ENCODE data around the gene ZNF22. TPM values are rescaled to one million over a fixed set of nuclear protein-coding genes. Genes with fewer than 3 reads are reported as not detected.

Gene ZNF22
- total and polyA plus RNA-seq, 7 donors: 5.9 to 15.9 (median 12.8) TPM

DNA sequence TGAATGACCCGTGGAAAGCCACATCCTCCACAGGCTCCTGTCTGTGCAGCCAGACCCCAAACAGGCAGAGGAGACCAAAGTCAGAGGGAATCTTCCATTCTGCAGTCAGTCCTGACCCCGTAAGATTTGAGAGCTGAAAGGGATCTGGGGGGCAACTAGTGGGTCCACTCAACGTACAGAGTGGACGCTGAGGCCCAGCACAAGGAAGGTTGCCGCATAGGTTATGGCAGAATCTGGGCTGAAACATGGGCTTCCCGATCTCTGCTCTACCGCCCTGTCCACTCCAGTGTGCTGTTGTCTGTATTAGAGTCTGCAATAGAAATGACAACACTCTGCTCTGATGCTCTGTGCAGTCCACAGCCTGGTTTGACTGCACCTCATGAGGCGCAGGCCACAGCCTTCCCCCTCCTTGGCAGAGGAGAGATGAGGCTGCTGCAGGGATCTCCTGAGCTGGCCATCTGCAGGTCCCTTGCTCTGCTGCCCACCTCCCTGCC, 7.9 kb upstream of the ZNF22 start:
- ATAC-seq: no peak
- intact Hi-C loops (cut with DNase I): no loop called here
- Histone ChIP-seq H3K4me1 (peaks cover 36% of the 10 kb centered on the region), H3K27ac (no peak overlapping the region), H3K4me3 (no peak overlapping the region), H3K27me3 (ENCODE audit: insufficient read depth in 3 of 3, low read length in 2 of 3) (no peaks in the 10 kb centered on the region), H3K9me3 (no peaks in the 10 kb centered on the region), H3K36me3 (ENCODE audit: insufficient read depth in 1 of 2, low read depth in 1 of 2) (peaks cover 0 to 37% of the 10 kb centered on the region in 2 donors)
- TF ChIP-seq, protein P1, sequence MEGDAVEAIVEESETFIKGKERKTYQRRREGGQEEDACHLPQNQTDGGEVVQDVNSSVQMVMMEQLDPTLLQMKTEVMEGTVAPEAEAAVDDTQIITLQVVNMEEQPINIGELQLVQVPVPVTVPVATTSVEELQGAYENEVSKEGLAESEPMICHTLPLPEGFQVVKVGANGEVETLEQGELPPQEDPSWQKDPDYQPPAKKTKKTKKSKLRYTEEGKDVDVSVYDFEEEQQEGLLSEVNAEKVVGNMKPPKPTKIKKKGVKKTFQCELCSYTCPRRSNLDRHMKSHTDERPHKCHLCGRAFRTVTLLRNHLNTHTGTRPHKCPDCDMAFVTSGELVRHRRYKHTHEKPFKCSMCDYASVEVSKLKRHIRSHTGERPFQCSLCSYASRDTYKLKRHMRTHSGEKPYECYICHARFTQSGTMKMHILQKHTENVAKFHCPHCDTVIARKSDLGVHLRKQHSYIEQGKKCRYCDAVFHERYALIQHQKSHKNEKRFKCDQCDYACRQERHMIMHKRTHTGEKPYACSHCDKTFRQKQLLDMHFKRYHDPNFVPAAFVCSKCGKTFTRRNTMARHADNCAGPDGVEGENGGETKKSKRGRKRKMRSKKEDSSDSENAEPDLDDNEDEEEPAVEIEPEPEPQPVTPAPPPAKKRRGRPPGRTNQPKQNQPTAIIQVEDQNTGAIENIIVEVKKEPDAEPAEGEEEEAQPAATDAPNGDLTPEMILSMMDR (IDR thresholded peaks at IDR 0.05): no peak
- WGBS, 3 donors: 89 to 92% (median 90%) methylated on average over 8 of the region's 8 CpGs
- DNase-seq: no peak

DNA sequence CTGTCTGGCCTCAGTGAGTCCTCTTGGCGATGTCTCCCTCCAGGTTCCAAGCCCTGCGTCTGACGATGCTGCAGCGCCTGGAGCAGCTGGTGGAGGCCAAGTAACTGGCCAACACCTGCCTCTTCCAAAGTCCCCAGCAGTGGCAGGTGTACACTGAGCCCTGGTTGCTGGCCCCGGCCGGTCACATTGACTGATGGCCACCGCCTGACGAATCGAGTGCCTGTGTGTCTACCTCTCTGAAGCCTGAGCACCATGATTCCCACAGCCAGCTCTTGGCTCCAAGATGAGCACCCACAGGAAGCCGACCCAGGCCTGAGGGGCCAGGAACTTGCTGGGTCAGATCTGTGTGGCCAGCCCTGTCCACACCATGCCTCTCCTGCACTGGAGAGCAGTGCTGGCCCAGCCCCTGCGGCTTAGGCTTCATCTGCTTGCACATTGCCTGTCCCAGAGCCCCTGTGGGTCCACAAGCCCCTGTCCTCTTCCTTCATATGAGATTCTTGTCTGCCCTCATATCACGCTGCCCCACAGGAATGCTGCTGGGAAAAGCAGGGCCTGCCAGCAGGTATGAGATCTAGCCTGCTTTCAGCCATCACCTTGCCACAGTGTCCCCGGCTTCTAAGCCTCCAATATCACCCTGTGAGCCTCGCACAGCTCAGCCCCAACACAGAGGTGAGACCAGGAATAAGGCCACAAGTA, 7.3 kb upstream of the ZNF22 start:
- Histone ChIP-seq H3K4me1 (peaks cover 36% of the 10 kb centered on the region), H3K27ac (peak overlapping the region; percentile 13), H3K27me3 (ENCODE audit: insufficient read depth in 3 of 3, low read length in 2 of 3) (no peaks in the 10 kb centered on the region), H3K36me3 (ENCODE audit: insufficient read depth in 1 of 2, low read depth in 1 of 2) (peaks cover 0 to 32% of the 10 kb centered on the region in 2 donors), H3K4me3 (no peak overlapping the region), H3K9me3 (no peaks in the 10 kb centered on the region)
- DNase-seq (no peak), ATAC-seq (no peak)
- WGBS, 3 donors: 76 to 90% (median 81%) methylated on average over 14 of the region's 14 CpGs
- TF ChIP-seq, protein P1 (IDR thresholded peaks at IDR 0.05): no peak
- intact Hi-C loops (cut with DNase I): no loop called here

DNA sequence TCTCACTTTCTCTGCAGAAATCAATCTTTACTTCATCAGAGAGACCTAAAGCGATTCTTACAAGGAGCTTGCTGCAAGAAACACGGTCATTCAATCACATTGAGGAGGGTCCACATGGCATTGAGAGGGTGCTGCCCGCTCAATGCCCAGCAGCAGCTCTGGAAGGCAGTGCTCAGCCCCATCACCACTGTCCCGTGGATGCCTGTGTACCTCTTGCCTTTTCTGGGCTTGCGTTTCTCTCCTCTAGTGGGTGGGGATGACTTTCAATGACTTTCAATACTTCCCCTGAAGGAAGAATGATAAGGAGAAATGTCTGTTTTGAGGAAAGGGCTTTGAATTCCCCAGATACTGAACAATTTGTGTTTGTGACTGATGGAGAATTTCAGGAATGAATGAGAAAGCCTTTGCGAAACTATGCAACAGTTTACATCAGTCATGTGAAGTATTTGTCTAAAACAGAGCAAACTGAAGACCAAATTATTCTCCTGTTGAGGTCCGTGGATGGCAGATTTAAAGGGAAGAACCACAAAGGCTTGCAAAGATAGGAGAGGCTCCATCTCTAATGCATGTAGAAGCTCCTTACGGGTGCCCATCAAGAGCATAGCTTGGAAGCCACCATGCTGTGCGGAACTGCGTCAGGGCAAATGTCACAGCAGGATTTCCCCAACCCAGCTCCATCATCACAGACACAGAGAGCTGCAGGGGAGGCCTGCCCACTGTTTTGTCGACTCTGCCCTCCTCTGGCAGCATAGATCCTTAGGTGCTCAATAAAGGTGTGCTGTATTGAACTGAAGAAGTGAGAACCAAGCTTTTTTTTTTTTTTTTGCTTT, 6.6 kb upstream of the ZNF22 start:
- peaks cover 36% of the 10 kb centered on the region for H3K4me1 ChIP-seq

DNA sequence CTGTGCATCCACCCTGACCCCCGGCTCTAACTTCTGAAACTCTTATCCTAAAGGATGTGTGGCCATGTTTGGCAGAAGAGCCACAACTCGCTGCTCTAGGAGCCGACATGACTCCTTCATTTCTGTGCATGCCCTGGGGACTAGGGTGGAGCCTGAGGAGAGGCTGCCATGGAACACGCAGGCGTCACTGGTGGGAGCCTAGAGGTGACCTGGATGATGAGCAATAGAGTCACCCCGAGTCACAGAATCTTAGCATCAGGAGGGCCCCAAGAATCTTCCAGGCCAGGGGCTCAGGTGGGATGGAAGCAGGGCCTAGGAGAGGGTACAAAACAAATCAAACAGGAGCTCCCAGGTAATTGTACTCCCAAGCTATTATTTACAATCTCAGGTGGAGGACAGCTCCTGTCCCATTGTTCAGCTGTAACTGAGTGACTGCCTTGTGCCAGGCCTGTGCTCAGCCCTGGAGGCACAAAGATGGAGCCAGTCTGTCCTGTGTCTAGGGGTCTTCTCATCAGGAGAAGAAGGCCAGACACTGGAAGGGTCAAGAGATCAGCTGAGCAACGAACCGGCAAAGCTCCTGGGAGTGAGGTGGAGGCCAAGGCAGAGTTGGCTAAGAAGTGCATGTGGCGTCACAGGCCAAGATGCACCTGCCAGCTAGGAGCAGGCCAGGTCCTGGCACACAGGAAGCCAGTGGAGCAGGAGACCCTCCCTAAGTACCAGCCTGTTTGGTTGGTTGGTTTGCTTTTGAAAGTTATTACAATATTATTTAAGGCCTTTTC, 5.8 kb upstream of the ZNF22 start:
- intact Hi-C loops (cut with DNase I): no loop called here
- peak in 1 of 2 donors; percentile 71 for DNase-seq
- no peaks in the 10 kb centered on the region for H3K27me3 ChIP-seq (ENCODE audit: insufficient read depth in 3 of 3, low read length in 2 of 3)
- H3K27ac ChIP-seq: peak overlapping the region; percentile 87
- no peak overlapping the region for H3K4me3 ChIP-seq
- H3K9me3 ChIP-seq: no peaks in the 10 kb centered on the region
- peaks cover 0 to 18% of the 10 kb centered on the region in 2 donors for H3K36me3 ChIP-seq (ENCODE audit: insufficient read depth in 1 of 2, low read depth in 1 of 2)
- TF ChIP-seq, protein P1 (IDR thresholded peaks at IDR 0.05): no peak
- H3K4me1 ChIP-seq: peaks cover 41% of the 10 kb centered on the region
- 51 to 65% (median 56%) methylated on average over 9 of the region's 9 CpGs for WGBS, 3 donors
- ATAC-seq: peak in 2 of 4 donors; percentile 28 to 40

More for the DNA sequence above, 6.6 kb upstream of the ZNF22 start:
- no peak for DNase-seq
- intact Hi-C loops (cut with DNase I): no loop called here
- peaks cover 0 to 25% of the 10 kb centered on the region in 2 donors for H3K36me3 ChIP-seq (ENCODE audit: insufficient read depth in 1 of 2, low read depth in 1 of 2)
- no peaks in the 10 kb centered on the region for H3K9me3 ChIP-seq
- ATAC-seq: no peak
- TF ChIP-seq, protein P1 (IDR thresholded peaks at IDR 0.05): no peak
- H3K4me3 ChIP-seq: no peak overlapping the region
- 83 to 87% (median 86%) methylated on average over 11 of the region's 11 CpGs for whole genome bisulfite sequencing, 3 donors
- peak overlapping the region; percentile 13 for H3K27ac ChIP-seq
- no peaks in the 10 kb centered on the region for H3K27me3 ChIP-seq (ENCODE audit: insufficient read depth in 3 of 3, low read length in 2 of 3)
